K562 (cell line): ENCODE data around the gene LRRC58. TPM values are rescaled to one million over a fixed set of nuclear protein-coding genes. Genes with fewer than 3 reads are reported as not detected.

Source experiments
- ATAC-seq: fragments of 200-7000 bp; cut with Tn5 transposase; 3 replicates; pipeline ENCODE4 v1.9.1; 2020; ENCODE audit warnings: moderate library complexity
- BruUV-seq: library from RNA; stranded (reverse); fragments of 400-500 nt; replicated peaks from 2 replicates; lab custom pipeline; 2021; lab: Mats Ljungman, UMichigan
- CTCF ChIA-PET: fragments of 300-600 bp; formaldehyde crosslinking; extraction: SDS; loops from one replicate; lab custom pipeline; 2021; ENCODE audit warnings: low intra/inter-chr PET ratio; lab: Yijun Ruan, JAX
- POLR2A ChIA-PET: fragments of 300-600, 350-650 bp; sonication (Branson Sonifier 250); formaldehyde crosslinking; extraction: SDS; loops from one replicate; lab custom pipeline; 2021; ENCODE audit warnings: antibody characterized with exemption, inconsistent platforms; lab: Yijun Ruan, JAX
- DNase-seq, 4 experiments: peaks; one replicate each; pipeline versions ENCODE4 v3.0.0 to v3.0.0-alpha.2; 2011 to 2018; ENCODE audit warnings: low spot score in 3 of 4, mixed read lengths in 3 of 4; ENCODE audit errors: extremely low read depth in 1 of 4
- FAIRE-seq: peaks from 2 replicates; lab custom pipeline; 2011; peaks lifted over from hg19 to GRCh38; lab: Jason Lieb, UNC
- H2AFZ ChIP-seq: 2 replicates; pipeline ENCODE4 v1.6.0; 2011; ENCODE audit warnings: low read depth, low read length, control low read depth, inconsistent platforms
- H3K27ac ChIP-seq: fragments of 200-600 bp; 3 replicates; pipeline ENCODE4 v1.8.0; 2011; ENCODE audit warnings: low read depth, mild to moderate bottlenecking, control low read depth, inconsistent platforms, low read length, moderate library complexity, mixed read lengths; ENCODE audit errors: extremely low read depth
- H3K27me3 ChIP-seq, 2 experiments: fragments of 300-600 bp in 1 of 2; 2 replicates in 1 of 2; 3 replicates in 1 of 2; pipeline versions ENCODE4 v1.6.0 to v1.8.0; 2011; ENCODE audit warnings: inconsistent platforms in 2 of 2, low read length in 2 of 2, mild to moderate bottlenecking in 1 of 2, mixed read lengths in 1 of 2, moderate library complexity in 1 of 2; ENCODE audit not compliant: control insufficient read depth in 2 of 2, insufficient read depth in 2 of 2
- H3K36me3 ChIP-seq: fragments of 300-600 bp; 3 replicates; pipeline ENCODE4 v1.8.0; 2011; ENCODE audit warnings: mild to moderate bottlenecking, low read length, inconsistent platforms; ENCODE audit not compliant: control insufficient read depth, insufficient read depth
- H3K4me1 ChIP-seq, 2 experiments: fragments of 200-600 bp in 1 of 2; replicated peaks in 1 of 2; 2 replicates in 1 of 2; 3 replicates in 1 of 2; pipeline versions ENCODE4 v1.5.1 to v1.8.0; 2011; ENCODE audit warnings: inconsistent platforms in 2 of 2, low read length in 2 of 2, mild to moderate bottlenecking in 1 of 2, mixed read lengths in 1 of 2, moderate library complexity in 1 of 2; ENCODE audit not compliant: control insufficient read depth in 2 of 2, insufficient read depth in 2 of 2
- H3K4me2 ChIP-seq: 2 replicates; pipeline ENCODE4 v1.6.1; 2011; ENCODE audit warnings: low read length, control low read depth, inconsistent platforms, mixed read lengths; ENCODE audit not compliant: insufficient read depth
- H3K4me3 ChIP-seq: fragments of 200-600 bp; sonication (generic), shearing (Covaris generic); 2 replicates; pipeline ENCODE4 v1.5.1; 2016; ENCODE audit warnings: control low read depth, inconsistent platforms
- H3K79me2 ChIP-seq: fragments of 200-600 bp; 3 replicates; pipeline ENCODE4 v1.8.0; 2011; ENCODE audit warnings: low read length, inconsistent platforms; ENCODE audit not compliant: control insufficient read depth, insufficient read depth
- H3K9ac ChIP-seq, 2 experiments: 2 replicates each; pipeline versions ENCODE4 v1.6.0 to v1.6.1; 2011; ENCODE audit warnings: low read depth in 2 of 2, low read length in 2 of 2, control low read depth in 1 of 2, inconsistent platforms in 1 of 2, mild to moderate bottlenecking in 1 of 2, mixed read lengths in 1 of 2; ENCODE audit not compliant: insufficient read depth in 1 of 2
- H3K9me1 ChIP-seq: one replicate; pipeline ENCODE4 v1.6.0; 2011; ENCODE audit warnings: inconsistent platforms, mild to moderate bottlenecking, low read length, moderate library complexity; ENCODE audit not compliant: control insufficient read depth, insufficient read depth
- H3K9me3 ChIP-seq: replicated peaks from 2 replicates; pipeline ENCODE4 v1.5.1; 2011; ENCODE audit warnings: low read depth, low read length, inconsistent platforms; ENCODE audit not compliant: control insufficient read depth, insufficient read depth
- H4K20me1 ChIP-seq: replicated peaks from 2 replicates; pipeline ENCODE4 v1.6.1; 2011; ENCODE audit warnings: low read length, inconsistent platforms, mixed read lengths; ENCODE audit not compliant: control insufficient read depth, insufficient read depth
- BCOR ChIP-seq: fragments of 450-650 bp; IDR thresholded peaks from 2 replicates; pipeline ENCODE4 v1.6.1; 2016
- CLOCK ChIP-seq: fragments of 250-450 bp; sonication (Bioruptor Pico); IDR thresholded peaks from 2 replicates; pipeline ENCODE4 v1.4.0; 2020; ENCODE audit warnings: mild to moderate bottlenecking, moderate library complexity, borderline replicate concordance
- EZH2 ChIP-seq: IDR thresholded peaks from 2 replicates; pipeline ENCODE4 v1.6.1; 2012; ENCODE audit warnings: low read depth, mild to moderate bottlenecking, inconsistent platforms, low read length, borderline replicate concordance
- FOXJ2 ChIP-seq: fragments of 200-800 bp; sonication (Bioruptor generic); IDR thresholded peaks from 2 replicates; pipeline ENCODE4 v1.6.1; 2016; ENCODE audit warnings: missing genetic modification characterization, missing compliant biosample characterization
- GABPA ChIP-seq: fragments of 200-800 bp; sonication (Bioruptor generic); conservative IDR thresholded peaks from 2 replicates; pipeline ENCODE4 v1.6.1; 2016; ENCODE audit warnings: low read depth, missing genetic modification characterization, missing compliant biosample characterization
- HDAC2 ChIP-seq: fragments of 450-650 bp; IDR thresholded peaks from 2 replicates; pipeline ENCODE4 v1.6.1; 2016; ENCODE audit warnings: mild to moderate bottlenecking
- HNRNPH1 ChIP-seq: fragments of 200-400 bp; formaldehyde crosslinking; optimal IDR thresholded peaks from 2 replicates; pipeline ENCODE3; 2017; ENCODE audit warnings: low read depth, mild to moderate bottlenecking, low read length, moderate library complexity
- KAT2B ChIP-seq: IDR thresholded peaks from one replicate; pipeline ENCODE4 v1.6.1; 2012; ENCODE audit warnings: low read depth, mild to moderate bottlenecking, control low read depth, inconsistent platforms, low read length, moderate library complexity
- LEF1 ChIP-seq: fragments of 450-650 bp; IDR thresholded peaks from 2 replicates; pipeline ENCODE4 v1.6.1; 2016; ENCODE audit warnings: mild to moderate bottlenecking
- PHB ChIP-seq: fragments of 250-450 bp; sonication (Bioruptor Pico); IDR thresholded peaks from 2 replicates; pipeline ENCODE4 v1.5.0; 2021
- PHB2 ChIP-seq: fragments of 450-650 bp; IDR thresholded peaks from 2 replicates; pipeline ENCODE4 v1.6.1; 2017; ENCODE audit warnings: low read depth
- SAFB2 ChIP-seq: fragments of 200-400 bp; formaldehyde crosslinking; IDR thresholded peaks from 2 replicates; pipeline ENCODE4 v1.6.1; 2018; ENCODE audit warnings: borderline replicate concordance, low read length, low read depth, moderate library complexity; ENCODE audit not compliant: severe bottlenecking
- TBP ChIP-seq: optimal IDR thresholded peaks from 2 replicates; pipeline ENCODE3; 2011; ENCODE audit warnings: low read depth, low read length, improper control_type of control experiment
- ZFP1 ChIP-seq: fragments of 450-650 bp; formaldehyde crosslinking; IDR thresholded peaks from 2 replicates; pipeline ENCODE4 v1.4.0; 2020; ENCODE audit warnings: mild to moderate bottlenecking, mixed read lengths
- ZNF124 ChIP-seq: sonication (generic); formaldehyde crosslinking; IDR thresholded peaks from 2 replicates; pipeline ENCODE4 v1.8.1; 2022; ENCODE audit warnings: missing genetic modification reagents
- ZNF277 ChIP-seq: fragments of 250-450 bp; sonication (Bioruptor Pico); IDR thresholded peaks from 2 replicates; pipeline ENCODE4 v1.8.0; 2022; ENCODE audit warnings: inconsistent platforms, mild to moderate bottlenecking, moderate library complexity, borderline replicate concordance
- WGBS: fragments of 100-300 bp; shearing (Covaris generic); methylation state at CpG from one replicate; pipeline ENCODE4 v1.1.6; 2016; ENCODE audit warnings: low coverage, mixed read lengths; ENCODE audit not compliant: insufficient coverage; ENCODE audit errors: missing lambda C conversion rate; 5-methylcytosine and 5-hydroxymethylcytosine counted together
- in situ Hi-C: fragments of 300-500 bp; cut with MboI; formaldehyde crosslinking; loops from 4 replicates; pipeline ENCODE4 v1.15.0; 2018; ENCODE audit warnings: inconsistent platforms, mixed read lengths
- intact Hi-C: fragments of 100-400 bp; cut with micrococcal nuclease; formaldehyde crosslinking; loops from 2 replicates; pipeline ENCODE4 v1.14.2; 2022
- polyA plus RNA-seq, 8 experiments: library from polyadenylated mRNA; depleted of rRNA in 4 of 8; stranded (reverse) in 5 of 8; unstranded in 3 of 8; fragments of >200 nt; fragmentation: Nextera tagmentation in 2 of 8; fragmentation: Illumina TruSeq in 1 of 8; extraction: Ambion mirVana in 2 of 8; extraction: Trizol in 1 of 8; gene quantifications; 2 replicates each; pipeline versions ENCODE4 v1.2.1 to v1.2.3, GENCODE V29; 2011 to 2014; ENCODE audit warnings: inconsistent platforms in 1 of 8, missing spikeins in 1 of 8
- total RNA-seq, 7 experiments: library from RNA; depleted of rRNA in 6 of 7; stranded (reverse); fragments of >200 nt in 6 of 7; fragmentation: Illumina TruSeq in 2 of 7; extraction: Trizol in 2 of 7; gene quantifications; 2 replicates each; pipeline versions ENCODE4 v1.2.1 to v1.2.3, GENCODE V29; 2011 to 2021; ENCODE audit warnings: low replicate concordance in 1 of 7
- TF ChIP-seq, protein P1 (sequence below): sonication (generic); formaldehyde crosslinking; IDR thresholded peaks from 2 replicates; pipeline ENCODE4 v1.8.0; 2022; ENCODE audit warnings: mild to moderate bottlenecking, missing genetic modification reagents
- TF ChIP-seq, protein P2 (sequence below): fragments of 450-650 bp; formaldehyde crosslinking; IDR thresholded peaks from 2 replicates; pipeline ENCODE4 v1.4.0; 2020; ENCODE audit warnings: mild to moderate bottlenecking, moderate library complexity

Gene LRRC58
- total and polyA plus RNA-seq, 9 of the 15 experiments (the other 6 are each of a cell fraction or from before 2014, with no cell fraction given), result 5.6 to 26.6 (median 14.8) TPM

GRCh38 chr3:120304616-120305015 lies 44.5 kb downstream of the LRRC58 start:
- Histone ChIP-seq H3K4me3 (no peak overlapping the region), H3K9ac (no peak overlapping the region), H3K79me2 (no peaks in the 10 kb centered on the region), H3K9me1 (no peaks in the 10 kb centered on the region), H3K4me1 (no peaks in the 10 kb centered on the region), H3K9me3 (no peaks in the 10 kb centered on the region), H3K27me3 (no peaks in the 10 kb centered on the region), H2AFZ (no peak overlapping the region), H3K27ac (no peak overlapping the region), H4K20me1 (no peaks in the 10 kb centered on the region), H3K36me3 (no peaks in the 10 kb centered on the region), H3K4me2 (no peak overlapping the region)
- intact Hi-C loops (no loop called here), in situ Hi-C loops (no loop called here)
- no TSS peak for BruUV-seq
- WGBS, result 53% methylated on average over 4 of the region's 4 CpGs
- DNase-seq, result no peak
- CTCF ChIA-PET, result no interaction called here
- POLR2A ChIA-PET, result no interaction called here
- no peak for ATAC-seq
- FAIRE-seq, result no peak
- TF ChIP-seq, protein P1, sequence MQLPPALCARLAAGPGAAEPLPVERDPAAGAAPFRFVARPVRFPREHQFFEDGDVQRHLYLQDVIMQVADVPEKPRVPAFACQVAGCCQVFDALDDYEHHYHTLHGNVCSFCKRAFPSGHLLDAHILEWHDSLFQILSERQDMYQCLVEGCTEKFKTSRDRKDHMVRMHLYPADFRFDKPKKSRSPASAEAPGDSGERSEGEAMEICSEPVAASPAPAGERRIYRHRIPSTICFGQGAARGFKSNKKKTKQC (CRISPR knock-in tag), result no peak
- TF ChIP-seq KAT2B (no peak), BCOR (no peak), ZNF124 (no peak), SAFB2 (no peak), HNRNPH1 (no peak), HDAC2 (no peak), FOXJ2 (tag) (no peak), PHB (no peak), GABPA (no peak), CLOCK (CRISPR knock-in tag) (no peak), TBP (no peak), EZH2 (no peak), ZFP1 (no peak), LEF1 (no peak), PHB2 (no peak), ZNF277 (no peak)
- TF ChIP-seq, protein P2, sequence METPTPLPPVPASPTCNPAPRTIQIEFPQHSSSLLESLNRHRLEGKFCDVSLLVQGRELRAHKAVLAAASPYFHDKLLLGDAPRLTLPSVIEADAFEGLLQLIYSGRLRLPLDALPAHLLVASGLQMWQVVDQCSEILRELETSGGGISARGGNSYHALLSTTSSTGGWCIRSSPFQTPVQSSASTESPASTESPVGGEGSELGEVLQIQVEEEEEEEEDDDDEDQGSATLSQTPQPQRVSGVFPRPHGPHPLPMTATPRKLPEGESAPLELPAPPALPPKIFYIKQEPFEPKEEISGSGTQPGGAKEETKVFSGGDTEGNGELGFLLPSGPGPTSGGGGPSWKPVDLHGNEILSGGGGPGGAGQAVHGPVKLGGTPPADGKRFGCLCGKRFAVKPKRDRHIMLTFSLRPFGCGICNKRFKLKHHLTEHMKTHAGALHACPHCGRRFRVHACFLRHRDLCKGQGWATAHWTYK (CRISPR knock-in tag), result no peak
